ENCODE data around the gene MYOG.

DNA sequence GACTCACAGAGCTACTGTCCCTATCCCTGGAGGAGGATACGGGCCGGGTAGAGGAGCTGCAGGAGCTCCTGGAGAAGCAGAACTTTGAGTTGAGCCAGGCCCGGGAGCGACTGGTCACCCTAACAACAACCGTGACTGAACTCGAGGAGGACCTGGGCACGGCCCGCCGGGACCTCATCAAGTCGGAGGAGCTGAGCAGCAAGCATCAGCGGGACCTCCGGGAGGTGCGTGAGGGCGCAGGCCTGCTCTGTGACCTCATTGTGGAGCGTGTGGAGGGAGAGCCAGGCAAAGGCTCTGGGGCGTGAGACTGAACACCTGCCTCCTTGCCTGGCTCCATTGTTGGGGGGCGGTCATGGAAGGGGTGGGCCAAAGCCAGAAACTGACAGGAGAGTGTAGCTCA lies 40.5 kb downstream of the MYOG start:
- TF ChIP-seq, protein P1, sequence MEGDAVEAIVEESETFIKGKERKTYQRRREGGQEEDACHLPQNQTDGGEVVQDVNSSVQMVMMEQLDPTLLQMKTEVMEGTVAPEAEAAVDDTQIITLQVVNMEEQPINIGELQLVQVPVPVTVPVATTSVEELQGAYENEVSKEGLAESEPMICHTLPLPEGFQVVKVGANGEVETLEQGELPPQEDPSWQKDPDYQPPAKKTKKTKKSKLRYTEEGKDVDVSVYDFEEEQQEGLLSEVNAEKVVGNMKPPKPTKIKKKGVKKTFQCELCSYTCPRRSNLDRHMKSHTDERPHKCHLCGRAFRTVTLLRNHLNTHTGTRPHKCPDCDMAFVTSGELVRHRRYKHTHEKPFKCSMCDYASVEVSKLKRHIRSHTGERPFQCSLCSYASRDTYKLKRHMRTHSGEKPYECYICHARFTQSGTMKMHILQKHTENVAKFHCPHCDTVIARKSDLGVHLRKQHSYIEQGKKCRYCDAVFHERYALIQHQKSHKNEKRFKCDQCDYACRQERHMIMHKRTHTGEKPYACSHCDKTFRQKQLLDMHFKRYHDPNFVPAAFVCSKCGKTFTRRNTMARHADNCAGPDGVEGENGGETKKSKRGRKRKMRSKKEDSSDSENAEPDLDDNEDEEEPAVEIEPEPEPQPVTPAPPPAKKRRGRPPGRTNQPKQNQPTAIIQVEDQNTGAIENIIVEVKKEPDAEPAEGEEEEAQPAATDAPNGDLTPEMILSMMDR (conservative IDR thresholded peaks at IDR 0.05 in 1 of 2, IDR thresholded peaks at IDR 0.05 in 1 of 2; ENCODE audit: low read depth in 1 of 2, low read length in 2 of 2) = no peak
- TF ChIP-seq EZH2 (IDR thresholded peaks at IDR 0.05; ENCODE audit: low read length, missing control alignments) = no peak
